GM19043 (cell line): ENCODE data around the gene ZP2.
"Not testable (repeated sequence)": the region's sequence is repeated elsewhere in the genome, so short reads cannot be mapped to it uniquely, and the experiment has no call there.

ENCODE experiments used
- ATAC-seq: cut with Tn5 transposase; IDR thresholded peaks from one replicate; pipeline ENCODE4 v1.9.1; 2021; ENCODE audit warnings: low read depth; ENCODE audit not compliant: unreplicated experiment

ZP2 gene

GRCh38 chr16:21179126-21179982, 32.0 kb downstream of the ZP2 start:
- ATAC-seq, result no peak

GRCh38 chr16:21175397-21175796, 36.0 kb downstream of the ZP2 start:
- ATAC-seq, result no peak

- ATAC-seq, result no peak
These were observed 38.7 kb downstream of the ZP2 start for GRCh38 chr16:21172650-21173049.

- ATAC-seq, result not testable (repeated sequence)
These were observed 41.3 kb downstream of the ZP2 start for GRCh38 chr16:21170116-21170515.

GRCh38 chr16:21169249-21169981, 42.0 kb downstream of the ZP2 start:
- ATAC-seq, result no peak

GRCh38 chr16:21167929-21168602, 43.3 kb downstream of the ZP2 start:
- ATAC-seq, result no peak

- ATAC-seq, result no peak
These were observed 44.0 kb downstream of the ZP2 start for GRCh38 chr16:21167360-21167759.

GRCh38 chr16:21166561-21166961, 44.8 kb downstream of the ZP2 start:
- ATAC-seq, result no peak

GRCh38 chr16:21164521-21165168, 46.7 kb downstream of the ZP2 start:
- no peak for ATAC-seq

GRCh38 chr16:21163576-21163975, 47.8 kb downstream of the ZP2 start:
- ATAC-seq, result no peak

- no peak for ATAC-seq
These were observed 48.7 kb downstream of the ZP2 start for GRCh38 chr16:21162661-21163151.

- no peak for ATAC-seq
These were observed 50.2 kb downstream of the ZP2 start for GRCh38 chr16:21161211-21161610.

- ATAC-seq, result no peak
These were observed 51.1 kb downstream of the ZP2 start for GRCh38 chr16:21160276-21160675.

GRCh38 chr16:21159281-21159951, 52.0 kb downstream of the ZP2 start:
- ATAC-seq, result no peak

GRCh38 chr16:21158208-21159110, 52.9 kb downstream of the ZP2 start, which contains the start of gene LDAF1:
Gene LDAF1, plus strand, starts transcription at chr16:21158674. Its CDS starts 2,509 bp downstream, at chr16:21161183.
- ATAC-seq, result peak; percentile 84

GRCh38 chr16:21157632-21158031, 53.7 kb downstream of the ZP2 start:
- no peak for ATAC-seq

GRCh38 chr16:21156767-21157467, 54.5 kb downstream of the ZP2 start:
- ATAC-seq, result no peak

- ATAC-seq, result not testable (repeated sequence)
These were observed 55.4 kb downstream of the ZP2 start for GRCh38 chr16:21156011-21156410.
